ENCODE measurements around the gene OPRL1.
"Not testable (repeated sequence)": the region's sequence is repeated elsewhere in the genome, so short reads cannot be mapped to it uniquely, and the experiment has no call there.

The OPRL1 gene

DNA sequence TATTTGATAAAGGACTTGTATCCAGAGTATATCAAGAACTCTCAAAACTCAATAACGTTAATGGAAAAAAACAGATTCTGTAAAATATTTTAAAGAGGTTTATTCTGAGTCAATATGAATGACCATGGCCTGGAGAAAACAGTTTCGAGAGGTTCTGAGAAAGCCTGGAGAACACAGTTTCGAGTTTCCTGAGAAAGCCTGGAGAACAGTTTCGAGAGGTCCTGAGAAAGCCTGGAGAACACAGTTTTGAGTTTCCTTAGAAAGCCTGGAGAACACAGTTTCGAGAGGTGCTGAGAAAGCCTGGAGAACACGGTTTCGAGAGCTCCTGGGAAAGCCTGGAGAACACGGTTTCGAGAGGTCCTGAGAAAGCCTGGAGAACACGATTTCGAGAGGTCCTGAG is 43.0 kb downstream of the OPRL1 start:
- not testable (repeated sequence) for DNase-seq

DNA sequence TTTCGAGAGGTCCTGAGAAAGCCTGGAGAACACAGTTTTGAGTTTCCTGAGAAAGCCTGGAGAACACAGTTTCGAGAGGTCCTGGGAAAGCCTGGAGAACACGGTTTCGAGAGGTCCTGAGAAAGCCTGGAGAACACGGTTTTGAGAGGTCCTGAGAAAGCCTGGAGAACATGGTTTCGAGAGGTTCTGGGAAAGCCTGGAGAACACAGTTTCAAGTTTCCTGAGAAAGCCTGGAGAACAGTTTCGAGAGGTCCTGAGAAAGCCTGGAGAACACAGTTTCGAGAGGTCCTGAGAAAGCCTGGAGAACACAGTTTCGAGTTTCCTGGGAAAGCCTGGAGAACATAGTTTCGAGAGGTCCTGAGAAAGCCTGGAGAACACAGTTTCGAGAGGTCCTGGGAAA is 43.6 kb downstream of the OPRL1 start:
- DNase-seq = not testable (repeated sequence)

DNA sequence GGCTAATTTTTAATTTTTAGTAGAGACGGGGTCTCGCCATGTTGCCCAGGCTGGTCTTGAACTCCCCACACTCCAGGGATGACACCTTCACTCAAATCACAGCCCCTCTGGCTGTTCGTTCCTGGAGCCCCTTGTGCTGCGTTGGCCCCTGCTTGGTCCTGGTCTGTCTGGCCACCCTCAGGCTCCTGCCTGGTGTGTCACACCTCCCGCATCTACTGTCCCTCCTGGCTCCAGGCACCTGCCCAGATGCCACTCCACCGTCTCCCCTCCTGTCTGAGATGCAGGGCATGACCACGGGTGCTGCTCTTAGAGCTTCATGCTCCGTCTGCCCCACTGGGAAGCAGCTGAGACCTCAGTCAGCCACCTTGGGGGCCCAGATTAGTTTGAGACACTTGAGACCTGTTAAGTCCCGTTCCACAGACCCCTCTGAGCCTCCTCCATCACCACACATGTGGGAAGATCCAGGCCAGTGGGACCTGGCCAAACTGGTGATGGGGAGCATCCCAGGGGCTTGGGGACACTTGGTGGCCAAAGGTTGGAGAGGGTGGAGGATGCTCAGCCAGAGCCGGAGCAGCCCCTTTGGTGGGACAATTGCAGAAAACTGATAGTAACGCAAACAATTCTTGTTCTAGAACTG is 49.4 kb downstream of the OPRL1 start:
- DNase-seq = no peak

DNA sequence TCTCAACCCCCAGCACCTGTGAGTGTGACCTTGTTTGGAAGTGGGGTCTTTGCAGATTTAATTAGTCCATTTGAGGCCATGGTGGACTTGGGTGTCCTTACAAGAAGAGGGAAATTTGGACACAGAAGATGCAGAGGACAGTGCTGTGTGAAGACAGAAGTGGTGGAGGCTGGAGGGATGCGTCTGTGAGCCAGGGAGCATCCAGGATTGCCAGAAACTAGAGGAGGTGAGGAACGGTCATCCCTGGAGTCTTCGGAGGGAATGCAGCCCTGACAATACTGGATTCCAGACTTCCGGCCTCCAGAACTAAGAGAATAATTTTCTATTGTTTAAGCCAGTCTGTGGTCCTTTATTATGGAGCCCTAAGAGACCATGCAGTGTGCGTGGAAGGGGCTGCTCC is 50.4 kb downstream of the OPRL1 start:
- no peak for DNase-seq

- no peak for DNase-seq
Observed at GRCh38 chr20:64130876-64131275, 51.0 kb downstream of the OPRL1 start.

GRCh38 chr20:64131406-64131805 is 51.5 kb downstream of the OPRL1 start:
- DNase-seq = no peak

DNA sequence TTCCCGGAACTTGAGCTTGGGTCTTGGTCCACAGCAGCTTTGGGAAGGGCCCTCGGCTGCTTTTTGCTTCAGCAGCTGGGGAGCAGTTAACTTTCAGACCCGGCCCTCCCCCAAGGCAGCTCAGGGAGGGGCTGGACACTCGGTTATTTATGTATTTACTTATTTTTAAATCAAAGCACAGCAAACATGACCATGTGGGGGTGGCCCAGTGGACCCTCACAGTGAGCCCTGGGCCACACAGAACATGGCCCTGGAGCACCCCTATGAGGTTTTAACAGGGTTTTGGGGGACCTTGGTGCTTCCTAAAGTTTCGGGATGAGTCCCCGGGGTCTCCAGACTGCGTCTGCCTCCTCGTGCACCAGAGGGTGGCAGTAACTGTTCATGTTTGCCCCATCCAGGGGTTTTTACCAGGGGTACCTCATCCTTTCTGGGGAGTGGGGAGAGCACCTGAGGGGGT is 54.1 kb downstream of the OPRL1 start:
- DNase-seq = no peak

DNA sequence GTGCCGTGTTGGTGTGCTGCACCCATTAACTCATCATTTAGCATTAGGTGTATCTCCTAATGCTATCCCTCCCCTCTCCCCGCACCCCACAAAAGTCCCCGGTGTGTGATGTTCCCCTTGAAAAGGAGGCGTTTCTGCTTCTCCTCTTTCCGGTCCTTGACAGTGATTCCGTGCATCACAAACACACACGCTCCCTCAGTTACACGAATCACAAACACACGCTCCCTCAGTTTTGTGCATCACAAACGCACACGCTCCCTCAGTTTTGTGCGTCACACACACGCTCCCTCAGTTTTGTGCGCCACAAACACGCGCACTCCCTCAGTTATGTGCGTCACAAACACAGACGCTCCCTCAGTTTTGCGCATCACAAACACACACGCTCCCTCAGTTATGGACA is 54.9 kb downstream of the OPRL1 start:
- DNase-seq = not testable (repeated sequence)

DNA sequence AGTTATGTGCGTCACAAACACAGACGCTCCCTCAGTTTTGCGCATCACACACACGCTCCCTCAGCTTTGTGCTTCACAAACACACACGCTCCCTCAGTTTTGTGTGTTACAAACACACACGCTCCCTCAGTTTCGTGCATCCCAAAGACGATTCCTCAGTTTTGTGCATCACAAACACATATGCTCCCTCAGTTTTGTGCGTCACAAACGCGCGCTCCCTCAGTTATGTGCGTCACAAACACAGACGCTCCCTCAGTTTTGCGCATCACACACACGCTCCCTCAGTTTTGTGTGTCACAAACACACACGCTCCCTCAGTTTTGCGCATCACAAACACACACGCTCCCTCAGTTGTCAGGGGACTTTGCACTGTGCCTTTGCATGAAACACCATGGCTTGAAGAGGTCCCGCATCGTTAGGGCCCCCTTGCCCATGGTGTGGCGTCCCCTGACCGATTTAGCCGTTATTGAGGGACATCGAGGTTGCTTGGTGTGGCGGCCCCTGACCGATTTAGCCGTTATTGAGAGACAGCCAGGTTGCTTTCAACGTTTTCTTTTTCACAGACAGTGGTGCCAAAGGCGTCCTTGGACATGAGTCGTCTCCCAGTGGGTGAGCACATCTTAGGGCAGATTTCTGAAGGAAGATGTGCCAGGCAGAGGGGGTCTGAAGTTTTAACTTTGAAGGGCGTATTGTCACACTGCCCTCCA is 56.3 kb downstream of the OPRL1 start:
- no peak for DNase-seq

DNA sequence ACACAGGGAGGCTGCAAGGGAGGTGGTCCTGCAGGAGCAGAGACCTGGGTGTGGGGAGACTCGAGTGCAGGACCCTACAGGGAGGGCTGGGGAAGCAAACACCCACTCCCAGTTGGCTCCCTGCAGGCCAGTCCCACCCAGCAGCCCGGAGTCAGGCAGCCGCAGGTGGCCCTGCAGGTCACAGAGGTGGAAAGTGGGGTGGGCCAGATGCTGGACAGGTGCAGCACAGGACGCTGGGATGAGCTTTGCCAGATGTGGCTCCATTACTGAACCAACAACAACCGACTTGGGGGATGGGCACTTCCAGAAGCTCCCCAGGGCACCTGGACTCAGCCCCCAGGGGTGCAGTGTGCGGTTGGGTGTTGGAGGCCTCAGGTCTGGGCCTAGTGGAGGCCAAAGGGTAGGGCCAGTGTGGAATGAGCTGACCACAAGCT is 57.7 kb downstream of the OPRL1 start:
- DNase-seq = no peak

DNA sequence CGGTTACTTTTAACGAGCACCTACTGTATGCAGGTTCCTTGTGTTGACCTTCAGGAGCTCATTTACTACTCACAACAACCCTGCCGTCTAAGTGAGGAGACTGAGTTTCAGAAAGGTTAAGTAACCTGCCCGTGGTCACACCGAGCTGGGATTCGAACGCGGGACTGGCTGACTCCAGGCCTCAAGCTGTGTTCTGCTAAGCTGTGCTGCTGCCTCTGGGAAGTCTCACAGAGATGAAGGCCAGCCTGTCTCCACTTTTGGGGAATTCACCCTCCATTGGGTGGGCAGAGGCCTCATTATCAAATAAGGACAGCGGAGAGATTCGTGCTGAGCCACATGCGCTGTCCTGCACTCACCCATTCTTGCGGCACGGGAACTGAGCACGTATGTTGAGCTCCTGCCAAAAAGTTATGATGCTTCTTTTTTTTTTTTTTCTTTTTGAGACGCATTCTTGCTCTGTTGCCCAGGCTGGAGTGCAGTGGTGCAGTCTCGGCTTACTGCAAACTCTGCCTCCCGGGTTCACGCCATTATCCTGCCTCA is 58.5 kb downstream of the OPRL1 start:
- no peak for DNase-seq

DNA sequence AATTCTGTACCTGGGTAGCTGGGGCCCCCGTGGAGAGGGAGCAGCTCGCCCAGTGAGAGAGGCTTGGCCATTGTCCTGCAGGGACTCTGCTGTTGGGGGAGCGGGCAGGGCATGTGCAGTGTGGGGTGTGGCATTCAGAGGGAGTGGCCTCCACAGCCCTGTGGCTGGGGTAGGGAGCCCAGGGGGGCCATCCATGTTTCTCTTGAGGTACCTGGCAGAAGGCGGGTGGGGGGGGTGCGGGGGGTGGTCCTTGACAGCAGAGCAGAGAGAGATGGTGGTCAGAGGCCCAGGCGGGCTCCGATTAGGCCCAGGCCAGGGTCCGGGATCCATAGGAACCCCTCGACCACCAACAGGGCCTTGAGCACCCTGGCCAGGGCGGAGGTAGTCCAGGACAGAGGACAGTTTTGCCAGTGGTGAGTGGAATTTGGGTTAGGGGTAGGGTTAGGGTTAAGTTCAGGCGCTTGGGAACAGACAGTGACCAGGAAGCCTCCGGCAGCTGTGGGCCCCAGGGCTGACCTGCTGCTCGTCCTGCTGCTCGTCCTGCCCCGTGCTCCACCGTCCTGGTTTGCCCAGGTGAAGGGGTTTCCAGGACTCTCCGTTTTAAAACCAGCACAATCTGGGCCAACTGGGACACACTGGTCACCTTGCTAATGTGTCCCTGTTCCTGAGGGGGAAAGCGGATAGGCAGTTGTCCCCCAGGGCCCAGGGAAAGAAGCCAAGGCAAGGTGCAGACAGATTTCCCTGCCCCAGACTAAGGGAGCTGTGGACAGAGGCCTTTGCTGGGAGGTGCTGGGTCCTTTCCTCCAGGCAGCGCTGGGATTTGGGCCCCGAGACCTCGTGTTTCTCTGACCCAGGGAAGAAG is 59.5 kb downstream of the OPRL1 start:
- DNase-seq = no peak

- DNase-seq = no peak
Observed at GRCh38 chr20:64140061-64140931, 60.4 kb downstream of the OPRL1 start.

GRCh38 chr20:64140956-64141355 is 61.1 kb downstream of the OPRL1 start:
- DNase-seq = no peak

GRCh38 chr20:64142590-64142989 is 62.7 kb downstream of the OPRL1 start:
- DNase-seq = no peak

- no peak for DNase-seq
Observed at GRCh38 chr20:64143018-64143801, 63.3 kb downstream of the OPRL1 start.

GRCh38 chr20:64144144-64144912 is 64.4 kb downstream of the OPRL1 start:
- DNase-seq = no peak

DNA sequence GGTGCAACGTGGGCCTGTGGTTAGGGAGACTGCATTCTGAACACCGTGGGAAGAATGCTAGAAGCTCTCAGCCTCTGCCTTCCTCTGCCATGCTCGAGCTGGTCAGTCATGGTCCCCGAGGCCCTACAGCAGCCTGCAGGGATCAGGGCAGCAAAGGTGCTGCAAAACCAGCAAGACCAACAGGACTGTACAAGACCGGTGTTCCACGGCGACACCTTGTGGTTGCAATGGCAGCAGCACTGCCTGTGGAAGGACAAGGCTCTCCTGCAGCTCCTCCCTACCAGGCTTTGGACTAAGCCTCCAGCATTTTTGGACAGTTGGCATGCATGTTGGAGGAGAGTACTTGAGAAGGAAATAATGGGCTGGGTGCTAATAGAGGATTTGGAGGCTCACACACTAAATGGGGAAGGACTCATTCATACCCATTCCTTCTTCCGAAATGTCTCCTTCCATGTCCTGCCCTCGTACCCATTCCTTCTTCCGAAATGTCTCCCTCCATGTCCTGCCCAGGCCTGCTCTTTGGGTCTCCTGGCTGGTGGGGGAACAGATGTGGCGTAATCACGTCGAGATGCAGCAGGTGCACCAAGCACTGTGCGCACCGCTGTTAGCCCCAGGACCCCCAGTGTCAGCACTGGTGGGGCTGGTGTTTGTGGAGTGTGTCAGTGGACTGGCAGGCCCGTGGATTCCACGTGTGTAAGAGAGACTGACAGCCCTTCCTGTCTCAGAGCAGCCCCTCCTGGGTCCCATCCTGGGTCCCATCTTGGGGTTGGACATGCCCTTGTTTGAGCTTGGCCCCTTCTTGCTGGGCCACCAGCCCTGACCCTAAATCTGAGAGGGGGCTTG is 65.8 kb downstream of the OPRL1 start:
- DNase-seq = no peak

DNA sequence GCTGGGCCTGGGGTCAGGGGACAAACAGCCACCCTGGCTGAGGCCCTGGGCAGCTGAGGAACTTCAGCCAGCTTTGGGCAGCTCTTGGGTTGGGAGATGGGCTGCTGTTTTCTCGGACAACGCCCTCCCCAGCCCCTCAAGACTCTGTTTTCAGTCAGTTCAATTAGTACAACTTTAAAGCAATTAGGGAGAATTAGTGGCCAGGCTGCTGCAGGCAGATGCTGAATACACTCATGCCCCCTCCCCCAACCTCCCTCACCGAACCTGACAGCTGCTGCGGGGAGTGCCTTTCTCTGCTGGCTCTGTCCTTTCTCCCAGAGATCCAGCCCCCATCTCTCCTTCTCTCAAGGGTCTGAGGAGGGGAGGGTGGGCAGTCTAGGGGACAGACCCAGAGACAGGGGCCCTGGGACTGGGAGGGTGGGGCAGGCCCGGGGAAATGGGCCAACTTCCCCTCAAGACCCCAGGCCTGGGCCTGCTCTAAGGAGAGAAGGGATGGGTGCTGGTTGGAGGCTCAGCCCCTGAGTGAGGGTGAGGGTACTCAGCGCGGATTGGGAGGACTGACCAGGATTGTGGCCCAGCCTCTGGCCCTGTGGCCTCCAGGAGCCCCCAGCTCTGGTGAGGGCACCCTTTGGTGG is 66.5 kb downstream of the OPRL1 start:
- DNase-seq = no peak

Data from inflammatory macrophage treated with lipopolysaccharide for 1 hour (primary cell).